Activated T-helper 9 cell treated with anti-CD3 and anti-CD28 coated beads, Interleukin-2, amount 50 U/mL, for 16 hours (primary cell): ENCODE data around the gene CXCL9.
"Not testable (repeated sequence)": the region's sequence is repeated elsewhere in the genome, so short reads cannot be mapped to it uniquely, and the experiment has no call there.

Experiments
- DNase-seq: peaks from one replicate; pipeline ENCODE4 v3.0.0-alpha.2; 2020; ENCODE audit warnings: low read depth

The CXCL9 gene

GRCh38 chr4:75954811-75955210, 52.5 kb downstream of the CXCL9 start:
- not testable (repeated sequence) for DNase-seq

- no peak for DNase-seq
These were observed 53.8 kb downstream of the CXCL9 start for GRCh38 chr4:75953509-75953908.
